ENCODE measurements around the gene KIAA1671.

The KIAA1671 gene

DNA sequence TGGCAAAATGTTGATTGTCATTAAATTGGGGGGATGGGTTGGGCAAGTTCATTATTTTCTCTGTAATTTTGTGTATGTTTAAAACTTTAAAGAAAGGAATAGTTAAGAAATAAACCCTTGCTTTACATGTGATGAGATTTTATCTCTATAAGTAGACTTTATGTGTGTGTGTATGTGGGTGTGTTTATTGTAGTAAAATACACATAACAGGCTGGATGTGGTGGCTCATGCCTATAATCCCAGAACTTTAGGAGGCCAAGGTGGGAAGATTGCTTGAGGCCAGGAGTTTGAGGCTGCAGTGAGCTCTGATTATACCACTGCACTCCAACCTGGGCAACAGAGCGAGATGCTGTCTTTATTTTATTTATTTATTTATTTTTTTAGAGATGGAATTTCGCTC, 83.2 kb downstream of the KIAA1671 start:
- no peak for TF ChIP-seq EZH2 (IDR thresholded peaks at IDR 0.05; ENCODE audit: borderline replicate concordance, low read length)
- TF ChIP-seq, protein P1, sequence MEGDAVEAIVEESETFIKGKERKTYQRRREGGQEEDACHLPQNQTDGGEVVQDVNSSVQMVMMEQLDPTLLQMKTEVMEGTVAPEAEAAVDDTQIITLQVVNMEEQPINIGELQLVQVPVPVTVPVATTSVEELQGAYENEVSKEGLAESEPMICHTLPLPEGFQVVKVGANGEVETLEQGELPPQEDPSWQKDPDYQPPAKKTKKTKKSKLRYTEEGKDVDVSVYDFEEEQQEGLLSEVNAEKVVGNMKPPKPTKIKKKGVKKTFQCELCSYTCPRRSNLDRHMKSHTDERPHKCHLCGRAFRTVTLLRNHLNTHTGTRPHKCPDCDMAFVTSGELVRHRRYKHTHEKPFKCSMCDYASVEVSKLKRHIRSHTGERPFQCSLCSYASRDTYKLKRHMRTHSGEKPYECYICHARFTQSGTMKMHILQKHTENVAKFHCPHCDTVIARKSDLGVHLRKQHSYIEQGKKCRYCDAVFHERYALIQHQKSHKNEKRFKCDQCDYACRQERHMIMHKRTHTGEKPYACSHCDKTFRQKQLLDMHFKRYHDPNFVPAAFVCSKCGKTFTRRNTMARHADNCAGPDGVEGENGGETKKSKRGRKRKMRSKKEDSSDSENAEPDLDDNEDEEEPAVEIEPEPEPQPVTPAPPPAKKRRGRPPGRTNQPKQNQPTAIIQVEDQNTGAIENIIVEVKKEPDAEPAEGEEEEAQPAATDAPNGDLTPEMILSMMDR (IDR thresholded peaks at IDR 0.05; ENCODE audit: low read length) = no peak
- H3F3A ChIP-seq (ENCODE audit: insufficient read depth, low read length) = no peaks in the 10 kb centered on the region
- H3K9me2 ChIP-seq (ENCODE audit: low read depth, low read length) = no peaks in the 10 kb centered on the region
- H3K4me2 ChIP-seq (ENCODE audit: low read length) = no peak overlapping the region
- H3K27ac ChIP-seq (ENCODE audit: low read depth, low read length, poor library complexity, severe bottlenecking) = no peak overlapping the region
- no peak overlapping the region for H3K4me3 ChIP-seq (ENCODE audit: low read depth, low read length, poor library complexity, severe bottlenecking)
- no peaks in the 10 kb centered on the region for H4K20me1 ChIP-seq (ENCODE audit: insufficient read depth, low read length)
- no peaks in the 10 kb centered on the region for H3K4me1 ChIP-seq (ENCODE audit: insufficient read depth, low read length, severe bottlenecking)
- no peaks in the 10 kb centered on the region for H3K79me2 ChIP-seq (ENCODE audit: insufficient read depth, low read length)
- H3K9me3 ChIP-seq (ENCODE audit: low read length) = no peaks in the 10 kb centered on the region
- no peak overlapping the region for H2AFZ ChIP-seq (ENCODE audit: low read length)
- H3K27me3 ChIP-seq (ENCODE audit: insufficient read depth, low read length) = no peaks in the 10 kb centered on the region
- no peak overlapping the region for H3K9ac ChIP-seq (ENCODE audit: low read length)
- H3K36me3 ChIP-seq (ENCODE audit: insufficient read depth, low read length) = no peaks in the 10 kb centered on the region

DNA sequence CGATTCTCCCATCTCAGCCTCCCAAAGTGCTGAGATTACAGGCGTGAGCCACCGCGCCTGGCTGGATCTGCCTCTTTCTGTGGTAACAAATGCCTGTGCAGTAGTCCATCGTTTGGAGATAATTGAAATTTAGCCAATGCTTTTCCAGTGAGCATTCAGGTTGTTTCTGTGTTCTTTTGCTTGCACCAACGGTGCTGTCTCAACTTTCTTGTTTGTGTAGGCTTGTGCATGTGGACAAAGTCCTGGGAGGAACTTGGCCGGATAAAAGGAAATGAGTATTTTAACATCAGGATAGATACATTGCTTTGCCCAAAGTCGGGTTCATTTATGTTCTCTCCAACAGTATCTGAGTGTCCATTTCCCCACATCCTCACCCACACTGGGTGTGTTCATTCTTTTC, 85.7 kb downstream of the KIAA1671 start:
- Histone ChIP-seq H3K9ac (ENCODE audit: low read length) (no peak overlapping the region), H3K27me3 (ENCODE audit: insufficient read depth, low read length) (no peaks in the 10 kb centered on the region), H3K4me3 (ENCODE audit: low read depth, low read length, poor library complexity, severe bottlenecking) (no peak overlapping the region), H3K4me2 (ENCODE audit: low read length) (no peak overlapping the region), H3K79me2 (ENCODE audit: insufficient read depth, low read length) (no peaks in the 10 kb centered on the region), H3K4me1 (ENCODE audit: insufficient read depth, low read length, severe bottlenecking) (no peaks in the 10 kb centered on the region), H3K9me3 (ENCODE audit: low read length) (no peaks in the 10 kb centered on the region), H4K20me1 (ENCODE audit: insufficient read depth, low read length) (no peaks in the 10 kb centered on the region), H2AFZ (ENCODE audit: low read length) (no peak overlapping the region), H3K36me3 (ENCODE audit: insufficient read depth, low read length) (no peaks in the 10 kb centered on the region), H3F3A (ENCODE audit: insufficient read depth, low read length) (no peaks in the 10 kb centered on the region), H3K27ac (ENCODE audit: low read depth, low read length, poor library complexity, severe bottlenecking) (no peak overlapping the region), H3K9me2 (ENCODE audit: low read depth, low read length) (no peaks in the 10 kb centered on the region)
- TF ChIP-seq, protein P1 (IDR thresholded peaks at IDR 0.05; ENCODE audit: low read length) = no peak
- no peak for TF ChIP-seq EZH2 (IDR thresholded peaks at IDR 0.05; ENCODE audit: borderline replicate concordance, low read length)

DNA sequence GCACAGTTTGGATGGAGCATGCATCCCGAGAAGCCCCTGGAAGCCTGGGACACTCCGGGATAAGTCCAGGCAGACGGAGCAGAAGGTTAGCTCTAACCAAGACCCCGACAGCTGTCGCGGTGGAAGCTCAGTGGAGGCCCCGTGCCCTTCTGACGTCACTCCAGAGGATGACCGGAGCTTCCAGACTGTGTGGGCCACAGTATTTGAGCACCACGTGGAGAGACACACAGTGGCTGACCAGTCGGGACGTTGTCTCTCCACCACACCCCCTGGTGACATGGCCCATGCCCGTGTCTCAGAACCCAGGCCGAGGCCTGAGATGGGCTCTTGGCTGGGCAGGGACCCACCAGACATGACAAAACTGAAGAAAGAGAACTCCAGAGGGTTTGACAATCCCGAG, 86.3 kb downstream of the KIAA1671 start:
- H3K4me3 ChIP-seq (ENCODE audit: low read depth, low read length, poor library complexity, severe bottlenecking) = no peak overlapping the region
- no peak overlapping the region for H3K9ac ChIP-seq (ENCODE audit: low read length)
- H3K27ac ChIP-seq (ENCODE audit: low read depth, low read length, poor library complexity, severe bottlenecking) = no peak overlapping the region
- no peaks in the 10 kb centered on the region for H4K20me1 ChIP-seq (ENCODE audit: insufficient read depth, low read length)
- no peaks in the 10 kb centered on the region for H3K4me1 ChIP-seq (ENCODE audit: insufficient read depth, low read length, severe bottlenecking)
- H3K9me2 ChIP-seq (ENCODE audit: low read depth, low read length) = no peaks in the 10 kb centered on the region
- H2AFZ ChIP-seq (ENCODE audit: low read length) = no peak overlapping the region
- H3K9me3 ChIP-seq (ENCODE audit: low read length) = no peaks in the 10 kb centered on the region
- no peaks in the 10 kb centered on the region for H3F3A ChIP-seq (ENCODE audit: insufficient read depth, low read length)
- no peak for TF ChIP-seq EZH2 (IDR thresholded peaks at IDR 0.05; ENCODE audit: borderline replicate concordance, low read length)
- TF ChIP-seq, protein P1 (IDR thresholded peaks at IDR 0.05; ENCODE audit: low read length) = no peak
- no peaks in the 10 kb centered on the region for H3K27me3 ChIP-seq (ENCODE audit: insufficient read depth, low read length)
- no peaks in the 10 kb centered on the region for H3K79me2 ChIP-seq (ENCODE audit: insufficient read depth, low read length)
- no peaks in the 10 kb centered on the region for H3K36me3 ChIP-seq (ENCODE audit: insufficient read depth, low read length)
- no peak overlapping the region for H3K4me2 ChIP-seq (ENCODE audit: low read length)
